Nephron (organoid): ENCODE data around the gene HES4.

ENCODE experiments used
- H3K27ac Mint-ChIP-seq, 3 experiments: 2 replicates each; pipeline ENCODE4 v1.8.0; 2020; ENCODE audit warnings: mixed read lengths in 3 of 3, mild to moderate bottlenecking in 2 of 3, moderate library complexity in 1 of 3
- H3K27me3 Mint-ChIP-seq: 2 replicates; pipeline ENCODE4 v1.8.0; 2021; ENCODE audit warnings: low read depth, mild to moderate bottlenecking, moderate library complexity, mixed read lengths
- H3K36me3 Mint-ChIP-seq: 2 replicates; pipeline ENCODE4 v1.8.0; 2020; ENCODE audit warnings: low read depth, mixed read lengths
- H3K4me1 Mint-ChIP-seq: 2 replicates; pipeline ENCODE4 v1.8.0; 2020; ENCODE audit warnings: mixed read lengths
- H3K4me3 Mint-ChIP-seq, 3 experiments: 2 replicates each; pipeline ENCODE4 v1.8.0; 2020; ENCODE audit warnings: mild to moderate bottlenecking in 3 of 3, mixed read lengths in 3 of 3, moderate library complexity in 2 of 3
- H3K9me3 Mint-ChIP-seq: 2 replicates; pipeline ENCODE4 v1.8.0; 2020; ENCODE audit warnings: mixed read lengths
- TF ChIP-seq, protein P1 (sequence below), 3 experiments: fragments of 200-600 bp; sonication (generic); IDR thresholded peaks; one replicate each; pipeline ENCODE4 v1.5.0; 2021; ENCODE audit warnings: antibody characterized with exemption in 3 of 3; ENCODE audit not compliant: unreplicated experiment in 3 of 3

The HES4 gene

DNA sequence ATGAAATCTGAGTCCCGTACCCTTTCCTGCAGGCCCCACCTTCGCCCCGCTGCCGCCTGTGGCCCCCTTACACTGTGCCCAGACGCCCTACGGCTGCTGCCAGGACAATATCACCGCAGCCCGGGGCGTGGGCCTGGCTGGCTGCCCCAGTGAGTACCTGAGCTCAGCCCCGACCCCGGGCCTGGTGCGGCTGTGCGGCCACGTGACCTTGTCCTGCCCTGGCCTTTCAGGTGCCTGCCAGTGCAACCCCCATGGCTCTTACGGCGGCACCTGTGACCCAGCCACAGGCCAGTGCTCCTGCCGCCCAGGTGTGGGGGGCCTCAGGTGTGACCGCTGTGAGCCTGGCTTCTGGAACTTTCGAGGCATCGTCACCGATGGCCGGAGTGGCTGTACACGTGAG lies 45.2 kb upstream of the HES4 start:
- Mint-ChIP-seq H3K27me3 (no peaks in the 10 kb centered on the region), H3K4me3 (no peak overlapping the region)

DNA sequence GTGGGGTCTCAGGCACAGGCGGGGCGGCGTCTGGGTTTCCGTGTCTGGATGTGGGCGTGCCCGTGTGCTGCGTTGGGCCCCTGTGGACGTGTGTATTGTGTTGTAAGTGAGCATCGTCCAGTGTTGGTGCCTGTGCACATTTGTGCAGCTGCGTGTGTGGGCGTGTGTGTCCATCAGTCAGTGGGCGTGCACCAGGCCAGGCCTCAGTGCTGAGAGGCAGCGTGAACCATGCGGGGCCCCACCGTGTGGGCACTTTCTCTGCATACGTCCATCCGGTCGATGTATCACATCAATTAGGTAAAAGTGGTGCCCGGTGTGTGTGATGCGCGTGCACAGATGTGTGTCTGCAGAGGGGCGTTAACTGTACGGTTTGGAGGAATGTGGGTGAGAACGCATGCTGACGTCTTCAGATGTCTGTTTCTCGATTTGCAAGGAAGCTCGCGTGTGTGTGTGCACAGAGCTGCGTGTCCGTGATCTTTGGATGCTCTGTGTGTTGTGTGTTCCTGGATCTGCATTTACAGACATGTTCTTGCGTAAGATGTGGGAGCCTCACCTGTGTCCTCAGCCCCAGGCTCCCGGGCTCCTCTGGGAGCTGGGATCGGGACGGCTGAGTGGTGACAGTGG lies 44.7 kb upstream of the HES4 start:
- H3K9me3 Mint-ChIP-seq = no peaks in the 10 kb centered on the region
- TF ChIP-seq, protein P1, sequence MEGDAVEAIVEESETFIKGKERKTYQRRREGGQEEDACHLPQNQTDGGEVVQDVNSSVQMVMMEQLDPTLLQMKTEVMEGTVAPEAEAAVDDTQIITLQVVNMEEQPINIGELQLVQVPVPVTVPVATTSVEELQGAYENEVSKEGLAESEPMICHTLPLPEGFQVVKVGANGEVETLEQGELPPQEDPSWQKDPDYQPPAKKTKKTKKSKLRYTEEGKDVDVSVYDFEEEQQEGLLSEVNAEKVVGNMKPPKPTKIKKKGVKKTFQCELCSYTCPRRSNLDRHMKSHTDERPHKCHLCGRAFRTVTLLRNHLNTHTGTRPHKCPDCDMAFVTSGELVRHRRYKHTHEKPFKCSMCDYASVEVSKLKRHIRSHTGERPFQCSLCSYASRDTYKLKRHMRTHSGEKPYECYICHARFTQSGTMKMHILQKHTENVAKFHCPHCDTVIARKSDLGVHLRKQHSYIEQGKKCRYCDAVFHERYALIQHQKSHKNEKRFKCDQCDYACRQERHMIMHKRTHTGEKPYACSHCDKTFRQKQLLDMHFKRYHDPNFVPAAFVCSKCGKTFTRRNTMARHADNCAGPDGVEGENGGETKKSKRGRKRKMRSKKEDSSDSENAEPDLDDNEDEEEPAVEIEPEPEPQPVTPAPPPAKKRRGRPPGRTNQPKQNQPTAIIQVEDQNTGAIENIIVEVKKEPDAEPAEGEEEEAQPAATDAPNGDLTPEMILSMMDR (IDR thresholded peaks at IDR 0.05; ENCODE audit: unreplicated experiment in 3 of 3) = no peak
- peaks cover 3% of the 10 kb centered on the region for H3K4me1 Mint-ChIP-seq
- no peak overlapping the region for H3K4me3 Mint-ChIP-seq
- H3K27ac Mint-ChIP-seq = no peak overlapping the region
- H3K27me3 Mint-ChIP-seq = peaks cover 4% of the 10 kb centered on the region
- peaks cover 14% of the 10 kb centered on the region for H3K36me3 Mint-ChIP-seq

More for the DNA sequence above, 45.2 kb upstream of the HES4 start:
- H3K36me3 Mint-ChIP-seq = peaks cover 14% of the 10 kb centered on the region
- TF ChIP-seq, protein P1 (IDR thresholded peaks at IDR 0.05; ENCODE audit: unreplicated experiment in 3 of 3) = no peak
- H3K9me3 Mint-ChIP-seq = no peaks in the 10 kb centered on the region
- H3K4me1 Mint-ChIP-seq = no peaks in the 10 kb centered on the region
- no peak overlapping the region for H3K27ac Mint-ChIP-seq

DNA sequence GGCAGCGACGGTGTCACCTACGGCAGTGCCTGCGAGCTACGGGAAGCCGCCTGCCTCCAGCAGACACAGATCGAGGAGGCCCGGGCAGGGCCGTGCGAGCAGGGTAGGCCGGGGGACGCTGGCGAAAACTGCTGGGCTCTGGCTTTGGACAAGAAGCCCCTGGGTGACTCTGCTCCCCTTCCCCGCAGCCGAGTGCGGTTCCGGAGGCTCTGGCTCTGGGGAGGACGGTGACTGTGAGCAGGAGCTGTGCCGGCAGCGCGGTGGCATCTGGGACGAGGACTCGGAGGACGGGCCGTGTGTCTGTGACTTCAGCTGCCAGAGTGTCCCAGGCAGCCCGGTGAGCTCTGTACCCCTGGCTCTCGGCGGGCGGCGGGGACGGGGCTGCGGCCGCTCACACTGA lies 44.0 kb upstream of the HES4 start:
- Mint-ChIP-seq H3K27me3 (peaks cover 11% of the 10 kb centered on the region), H3K9me3 (no peaks in the 10 kb centered on the region), H3K4me3 (no peak overlapping the region), H3K27ac (no peak overlapping the region), H3K4me1 (peaks cover 6% of the 10 kb centered on the region), H3K36me3 (peaks cover 14% of the 10 kb centered on the region)
- TF ChIP-seq, protein P1 (IDR thresholded peaks at IDR 0.05; ENCODE audit: unreplicated experiment in 3 of 3) = no peak

DNA sequence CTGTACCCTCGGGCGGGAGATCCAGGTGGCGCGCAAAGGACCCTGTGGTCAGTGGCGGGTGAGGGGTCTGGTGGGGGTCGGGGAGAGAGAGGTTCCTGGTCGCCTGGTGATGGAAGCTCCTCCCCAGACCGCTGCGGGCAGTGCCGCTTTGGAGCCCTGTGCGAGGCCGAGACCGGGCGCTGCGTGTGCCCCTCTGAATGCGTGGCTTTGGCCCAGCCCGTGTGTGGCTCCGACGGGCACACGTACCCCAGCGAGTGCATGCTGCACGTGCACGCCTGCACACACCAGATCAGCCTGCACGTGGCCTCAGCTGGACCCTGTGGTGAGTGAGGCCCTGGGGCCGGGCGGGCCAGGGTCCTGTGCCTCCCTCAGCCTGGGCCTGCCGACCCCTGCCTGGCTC lies 43.5 kb upstream of the HES4 start:
- Mint-ChIP-seq H3K9me3 (no peaks in the 10 kb centered on the region), H3K4me3 (no peak overlapping the region)

DNA sequence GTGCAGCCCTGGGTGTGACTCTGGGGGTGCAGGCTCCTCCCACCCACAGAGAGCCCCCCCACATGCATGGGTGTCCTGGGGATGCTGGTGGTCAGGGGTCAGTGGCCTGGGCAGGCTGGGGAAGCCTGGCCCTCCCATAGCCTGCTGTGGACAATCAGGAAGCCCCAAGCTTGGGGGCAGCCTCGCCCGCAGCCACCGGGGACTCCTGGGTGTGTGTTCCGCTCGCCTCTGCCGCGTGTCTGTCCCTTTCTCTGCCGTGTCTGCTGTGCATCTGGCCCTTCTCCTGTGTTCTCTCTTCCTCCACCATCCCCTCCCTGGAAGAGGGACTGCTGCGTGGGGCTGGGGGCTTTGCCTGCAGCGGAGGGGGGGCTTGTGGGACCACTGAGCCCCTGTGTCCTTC lies 42.9 kb upstream of the HES4 start:
- peaks cover 18% of the 10 kb centered on the region for H3K27me3 Mint-ChIP-seq

More for the DNA sequence above, 43.5 kb upstream of the HES4 start:
- Mint-ChIP-seq H3K27me3 (peaks cover 14% of the 10 kb centered on the region), H3K4me1 (peaks cover 6% of the 10 kb centered on the region), H3K36me3 (peaks cover 18% of the 10 kb centered on the region), H3K27ac (no peak overlapping the region)
- TF ChIP-seq, protein P1 (IDR thresholded peaks at IDR 0.05; ENCODE audit: unreplicated experiment in 3 of 3) = no peak

More for the DNA sequence above, 42.9 kb upstream of the HES4 start:
- TF ChIP-seq, protein P1 (IDR thresholded peaks at IDR 0.05; ENCODE audit: unreplicated experiment in 3 of 3) = no peak
- Mint-ChIP-seq H3K27ac (no peak overlapping the region), H3K4me3 (no peak overlapping the region), H3K4me1 (peaks cover 6% of the 10 kb centered on the region), H3K9me3 (no peaks in the 10 kb centered on the region), H3K36me3 (peaks cover 18% of the 10 kb centered on the region)
